HG03378 (cell line): ENCODE data around the gene RABGAP1L.
"Not testable (repeated sequence)": the region's sequence is repeated elsewhere in the genome, so short reads cannot be mapped to it uniquely, and the experiment has no call there.

Experiments used
- ATAC-seq: cut with Tn5 transposase; IDR thresholded peaks from one replicate; pipeline ENCODE4 v1.9.1; 2021; ENCODE audit warnings: mild to moderate bottlenecking, moderate library complexity; ENCODE audit not compliant: unreplicated experiment

Gene RABGAP1L

DNA sequence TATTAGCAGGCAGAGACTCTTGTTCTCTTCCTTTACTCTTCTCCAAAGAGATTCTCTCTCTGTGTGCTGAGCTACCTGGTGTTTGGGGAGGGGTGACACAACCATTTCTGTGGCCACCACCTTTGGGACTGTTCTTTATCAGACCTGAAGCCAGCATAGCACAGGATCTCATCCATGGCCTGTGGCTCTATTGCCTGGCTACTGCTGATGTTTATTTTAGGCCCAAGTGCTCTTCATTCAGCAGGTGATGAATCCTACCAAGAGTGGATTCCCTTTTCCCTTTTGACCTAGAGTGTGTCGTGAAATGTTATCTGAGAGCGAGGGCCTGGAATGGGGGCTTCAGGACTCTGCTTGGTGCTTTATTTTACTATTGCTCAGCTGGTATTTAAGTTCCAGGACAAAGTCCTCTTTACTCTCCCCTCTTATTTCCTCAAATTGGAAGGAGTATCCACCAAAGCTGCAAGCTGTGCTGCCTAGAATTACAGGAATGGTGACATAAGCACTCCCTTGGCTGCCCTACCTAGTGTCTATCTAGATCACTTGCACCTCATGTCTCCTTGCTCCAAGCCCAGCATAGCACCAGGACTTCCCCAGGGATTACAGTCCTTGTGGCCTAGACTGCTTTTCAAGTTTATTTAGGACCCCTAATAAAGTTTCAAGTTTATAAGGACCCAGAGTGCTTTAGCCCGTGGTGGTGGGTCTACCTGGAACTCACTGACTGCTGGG lies 193.7 kb downstream of the RABGAP1L start:
- no peak for ATAC-seq

DNA sequence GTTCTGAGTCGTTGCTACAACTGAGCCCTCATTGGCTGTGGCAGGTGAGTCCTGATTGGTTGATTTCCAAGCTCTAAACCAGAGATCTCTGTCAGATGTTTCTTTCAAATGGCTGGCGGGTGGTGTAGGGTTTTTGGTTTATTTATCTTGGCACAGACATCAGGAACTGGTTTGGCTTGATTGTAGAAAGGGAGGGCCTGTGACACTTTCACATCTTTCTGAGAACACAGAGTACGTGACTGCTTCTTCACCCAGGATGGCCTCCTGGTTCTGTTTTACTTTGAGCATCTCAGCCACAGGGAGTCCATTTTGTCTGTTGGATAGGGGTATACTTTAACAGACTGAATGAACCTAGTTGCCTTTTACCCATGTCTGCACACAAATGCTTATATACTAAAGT lies 199.0 kb downstream of the RABGAP1L start:
- no peak for ATAC-seq

- no peak for ATAC-seq
Measured at GRCh38 chr1:174358786-174359453, 199.6 kb downstream of the RABGAP1L start.

- no peak for ATAC-seq
Measured at GRCh38 chr1:174359454-174359805, 200.1 kb downstream of the RABGAP1L start.

- ATAC-seq: no peak
Measured at GRCh38 chr1:174364996-174365736, 205.8 kb downstream of the RABGAP1L start.

DNA sequence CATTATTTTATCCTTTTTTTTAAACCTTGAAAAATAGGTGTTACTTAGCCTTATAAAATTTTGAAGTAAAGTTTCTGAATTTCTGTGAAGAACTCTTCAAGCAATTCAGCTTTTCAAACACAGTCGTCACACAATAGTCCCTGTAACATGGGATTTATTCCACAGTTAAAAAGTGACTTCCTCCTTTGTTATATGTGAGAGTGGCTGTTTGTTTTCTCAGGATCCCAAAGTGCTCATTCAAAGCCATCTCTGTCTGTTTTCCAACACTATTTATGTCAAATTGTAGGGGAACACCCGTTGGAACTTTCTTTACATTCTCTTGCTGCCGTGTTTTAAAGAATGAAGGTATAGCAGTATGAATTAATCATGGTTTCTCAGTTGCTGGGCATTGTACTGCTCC lies 207.6 kb downstream of the RABGAP1L start:
- ATAC-seq: no peak

- ATAC-seq: no peak
Measured at GRCh38 chr1:174367892-174368291, 208.6 kb downstream of the RABGAP1L start.

GRCh38 chr1:174376030-174376429 lies 216.7 kb downstream of the RABGAP1L start:
- ATAC-seq: no peak

DNA sequence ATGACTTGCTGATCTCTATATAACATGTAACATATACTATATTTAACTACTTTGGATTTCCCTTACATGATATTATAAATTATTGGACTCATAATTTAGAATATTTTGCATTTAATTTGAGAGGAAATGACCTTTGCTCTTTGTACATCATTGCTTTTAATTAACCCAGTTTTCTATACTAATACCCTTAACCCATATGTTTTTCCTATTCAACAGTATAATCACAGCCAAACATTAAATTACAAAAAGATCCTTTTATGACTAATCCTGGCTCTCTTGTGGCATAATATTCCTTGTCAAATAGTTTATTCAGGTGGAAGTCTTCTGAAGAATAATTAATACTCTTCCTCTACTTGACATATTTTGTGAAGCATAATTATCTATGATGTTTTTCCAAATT lies 232.4 kb downstream of the RABGAP1L start:
- no peak for ATAC-seq

DNA sequence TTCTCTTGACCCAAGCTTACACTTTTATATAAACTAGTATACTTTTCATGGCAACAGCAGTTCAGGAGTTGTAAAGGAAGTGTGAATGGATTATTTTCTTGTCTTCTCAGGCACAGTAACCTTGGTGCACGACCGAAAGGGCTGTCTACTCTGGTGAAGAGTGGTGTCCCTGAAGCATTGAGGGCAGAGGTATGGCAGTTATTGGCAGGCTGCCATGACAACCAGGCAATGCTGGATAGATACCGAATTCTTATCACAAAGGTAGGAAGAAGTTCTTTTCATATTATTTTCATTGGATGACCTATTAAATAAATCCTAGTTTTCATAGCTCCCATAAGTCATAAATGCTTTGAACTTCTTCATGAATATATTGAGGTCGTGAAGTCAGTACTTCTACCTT lies 234.6 kb downstream of the RABGAP1L start:
- no peak for ATAC-seq

DNA sequence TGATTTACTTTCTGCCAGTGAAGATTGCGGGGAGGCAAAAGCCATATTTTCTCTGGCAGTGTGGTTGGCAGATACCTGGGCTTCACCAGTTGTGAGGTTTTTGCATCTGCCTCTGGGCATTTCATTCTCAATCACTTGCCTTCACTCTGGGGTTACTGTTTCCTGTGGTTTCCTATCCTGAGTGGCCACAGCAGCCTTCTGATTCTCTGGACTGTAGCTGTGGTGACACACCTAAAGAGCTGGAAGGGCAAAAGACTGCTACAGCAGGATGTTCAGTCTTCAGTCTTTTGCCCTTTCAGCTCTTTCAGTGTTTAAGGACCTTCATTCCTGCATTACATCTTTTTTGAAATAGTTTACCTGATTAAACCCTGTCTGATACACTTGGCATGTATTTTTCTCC lies 237.9 kb downstream of the RABGAP1L start:
- ATAC-seq: no peak

GRCh38 chr1:174398246-174398645 lies 238.9 kb downstream of the RABGAP1L start:
- ATAC-seq: no peak

- no peak for ATAC-seq
Measured at GRCh38 chr1:174399211-174399610, 239.9 kb downstream of the RABGAP1L start.

DNA sequence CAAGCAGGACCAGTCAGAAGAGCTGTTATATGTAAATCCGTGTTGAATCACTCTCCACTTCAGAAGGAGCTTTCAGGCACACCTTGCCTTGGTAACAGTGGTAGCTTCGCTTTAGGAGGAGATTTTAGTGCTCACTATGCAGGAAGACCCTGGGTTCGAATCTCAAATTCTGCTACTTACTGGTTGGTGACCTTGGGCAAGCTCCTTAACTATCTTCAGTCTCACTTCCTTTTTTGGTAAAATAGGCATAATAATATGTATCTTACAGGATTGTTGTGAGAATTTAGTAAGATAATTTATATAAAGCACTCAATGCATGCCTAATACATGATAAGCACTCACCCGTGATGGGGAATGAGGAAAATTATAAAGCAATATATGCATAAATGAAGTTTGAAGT lies 241.8 kb downstream of the RABGAP1L start:
- ATAC-seq: no peak

GRCh38 chr1:174405219-174405618 lies 245.9 kb downstream of the RABGAP1L start:
- ATAC-seq: no peak

GRCh38 chr1:174406421-174406820 lies 247.1 kb downstream of the RABGAP1L start:
- no peak for ATAC-seq

GRCh38 chr1:174407665-174408064 lies 248.3 kb downstream of the RABGAP1L start:
- ATAC-seq: no peak

DNA sequence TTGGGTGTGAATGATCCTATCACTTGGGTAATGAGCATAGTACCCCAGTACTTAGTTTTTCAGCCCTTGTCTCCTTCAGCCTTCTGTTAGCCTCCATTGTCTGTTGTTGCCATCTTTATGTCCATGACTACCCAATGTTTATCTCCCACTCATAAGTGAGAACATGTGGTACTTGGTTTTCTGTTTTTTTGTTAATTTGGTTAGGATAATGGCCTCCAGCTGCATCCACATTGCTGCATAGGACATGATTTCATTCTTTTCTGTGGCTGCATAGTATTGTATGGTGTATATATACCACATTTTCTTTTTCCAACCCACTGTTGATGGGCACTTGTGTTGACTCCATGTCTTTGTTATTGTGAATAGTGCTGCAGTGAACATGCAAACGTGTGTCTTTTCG lies 248.8 kb downstream of the RABGAP1L start:
- no peak for ATAC-seq

DNA sequence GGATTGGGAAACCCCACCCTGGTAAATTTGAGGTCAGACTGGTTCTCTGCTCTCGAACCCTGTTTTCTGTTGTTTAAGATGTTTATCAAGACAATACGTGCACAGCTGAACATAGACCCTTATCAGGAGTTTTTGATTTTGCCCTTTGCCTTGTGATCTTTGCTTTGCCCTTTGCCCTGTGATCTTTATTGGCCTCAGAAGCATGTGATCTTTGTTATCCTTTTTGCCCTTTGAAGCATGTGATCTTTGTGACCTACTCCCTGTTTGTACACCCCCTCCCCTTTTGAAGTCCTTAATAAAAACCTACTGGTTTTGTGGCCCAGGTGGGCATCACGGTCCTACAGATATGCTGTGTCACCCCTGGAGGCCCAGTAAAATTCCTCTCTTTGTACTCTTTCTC lies 250.5 kb downstream of the RABGAP1L start:
- not testable (repeated sequence) for ATAC-seq

DNA sequence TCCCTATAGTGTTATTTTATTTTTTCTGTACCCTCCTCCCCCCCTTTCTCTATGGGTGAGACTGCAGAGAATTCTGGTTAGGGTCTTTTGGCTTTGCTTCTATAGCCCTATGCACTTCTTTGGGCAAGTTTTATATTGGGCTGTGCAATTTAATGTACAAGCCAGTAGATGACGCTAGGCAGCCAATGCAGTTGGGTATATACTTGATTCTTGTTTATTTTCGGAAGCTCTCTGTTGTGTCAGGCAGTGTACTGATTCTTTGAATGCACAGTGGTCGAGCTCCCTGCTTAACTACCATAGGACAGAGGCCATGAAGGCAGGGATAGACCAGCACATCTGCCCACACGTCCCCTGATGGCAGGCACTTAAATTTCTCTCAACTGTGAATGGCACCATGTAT lies 254.3 kb downstream of the RABGAP1L start:
- no peak for ATAC-seq

DNA sequence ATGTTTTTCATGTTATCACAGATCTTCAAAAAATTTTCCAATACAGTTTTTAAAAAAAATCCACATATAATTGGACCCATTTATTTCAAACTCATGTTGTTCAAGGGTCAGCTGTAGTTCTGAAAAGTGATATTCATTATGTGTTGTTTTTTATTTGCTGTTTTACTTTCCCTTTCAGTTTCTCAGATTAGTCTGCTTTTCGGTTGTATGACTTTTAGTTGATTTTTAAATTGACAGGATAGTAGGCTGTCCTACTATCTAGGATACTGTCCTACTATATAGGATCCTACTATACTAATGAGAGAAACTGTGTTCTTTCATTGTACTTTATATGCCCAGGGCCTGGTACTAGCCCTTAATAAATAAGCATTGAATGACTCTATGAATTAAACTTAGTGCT lies 254.9 kb downstream of the RABGAP1L start:
- ATAC-seq: no peak

- ATAC-seq: no peak
Measured at GRCh38 chr1:174415506-174415905, 256.2 kb downstream of the RABGAP1L start.
